IPS-11a (cell line): Measurements from ENCODE around the gene PTPRCAP.
"Not testable (repeated sequence)": the region's sequence is repeated elsewhere in the genome, so short reads cannot be mapped to it uniquely, and the experiment has no call there.

Experiments
- H3K4me3 ChIP-seq: one replicate; pipeline ENCODE4 v1.5.1; 2013; ENCODE audit warnings: low read depth, low read length, control low read depth

The PTPRCAP gene

GRCh38 chr11:67437082-67437808 is at the start of gene PTPRCAP:
Gene PTPRCAP (minus strand): TSS chr11:67437682. CDS start chr11:67437619, 63 bp downstream.
- no peak within 1 kb of the TSS for H3K4me3 ChIP-seq

- H3K4me3 ChIP-seq = no peak overlapping the region
Measured at GRCh38 chr11:67486481-67487195, 49.2 kb upstream of the PTPRCAP start.

- H3K4me3 ChIP-seq = not testable (repeated sequence)
Measured at GRCh38 chr11:67485873-67486361, 48.4 kb upstream of the PTPRCAP start.

- H3K4me3 ChIP-seq = no peak overlapping the region
Measured at GRCh38 chr11:67484847-67485311, 47.4 kb upstream of the PTPRCAP start.

- H3K4me3 ChIP-seq = no peak overlapping the region
Measured at GRCh38 chr11:67483831-67484665, 46.6 kb upstream of the PTPRCAP start.

- H3K4me3 ChIP-seq = peak within 1 kb of the TSS; percentile 63
Measured at GRCh38 chr11:67482827-67483798, 45.6 kb upstream of the PTPRCAP start, which contains the start of gene AIP. Gene AIP (plus strand): TSS chr11:67483026. CDS start chr11:67483159, 133 bp downstream.

GRCh38 chr11:67482275-67482826 is 44.9 kb upstream of the PTPRCAP start:
- H3K4me3 ChIP-seq = no peak overlapping the region

- not testable (repeated sequence) for H3K4me3 ChIP-seq
Measured at GRCh38 chr11:67477344-67478050, 40.0 kb upstream of the PTPRCAP start.

- not testable (repeated sequence) for H3K4me3 ChIP-seq
Measured at GRCh38 chr11:67476692-67477091, 39.2 kb upstream of the PTPRCAP start.

- no peak overlapping the region for H3K4me3 ChIP-seq
Measured at GRCh38 chr11:67472882-67473281, 35.4 kb upstream of the PTPRCAP start.

GRCh38 chr11:67470337-67471002 is 33.0 kb upstream of the PTPRCAP start:
- no peak overlapping the region for H3K4me3 ChIP-seq

- H3K4me3 ChIP-seq = peak overlapping the region; percentile 31
Measured at GRCh38 chr11:67469508-67469811, 32.0 kb upstream of the PTPRCAP start.

- peak within 1 kb of the TSS; percentile 73 for H3K4me3 ChIP-seq
Measured at GRCh38 chr11:67468759-67469507, 31.5 kb upstream of the PTPRCAP start, which contains the start of gene TMEM134. Gene TMEM134 (minus strand): TSS chr11:67469251. CDS start chr11:67469192, 59 bp downstream.

- H3K4me3 ChIP-seq = peak overlapping the region; percentile 73
Measured at GRCh38 chr11:67468456-67468758, 30.9 kb upstream of the PTPRCAP start.

- peak overlapping the region; percentile 73 for H3K4me3 ChIP-seq
Measured at GRCh38 chr11:67468056-67468455, 30.6 kb upstream of the PTPRCAP start.

GRCh38 chr11:67466962-67467771 is 29.7 kb upstream of the PTPRCAP start:
- H3K4me3 ChIP-seq = no peak overlapping the region

- no peak overlapping the region for H3K4me3 ChIP-seq
Measured at GRCh38 chr11:67466367-67466766, 28.9 kb upstream of the PTPRCAP start.
